ENCODE measurements around the gene C16orf74. TPM values are rescaled to one million over a fixed set of nuclear protein-coding genes. Genes with fewer than 3 reads are reported as not detected.

C16orf74 gene
- total RNA-seq, 1 donor from 2014 or later = 4.7 TPM

GRCh38 chr16:85706449-85707034, 44.4 kb downstream of the C16orf74 start:
- Histone ChIP-seq H4K20me1 (ENCODE audit: insufficient read depth, low read length) (no peaks in the 10 kb centered on the region), H3K36me3 (ENCODE audit: insufficient read depth, low read length) (no peaks in the 10 kb centered on the region), H3K4me2 (ENCODE audit: low read length) (no peak overlapping the region), H3K9me3 (ENCODE audit: insufficient read depth, low read depth, low read length) (no peaks in the 10 kb centered on the region), H3K79me2 (ENCODE audit: insufficient read depth, low read length) (no peaks in the 10 kb centered on the region), H3K27ac (ENCODE audit: low read depth, low read length) (no peak overlapping the region), H3K27me3 (ENCODE audit: insufficient read depth, low read length) (no peaks in the 10 kb centered on the region), H3K9ac (ENCODE audit: low read length) (no peak overlapping the region), H3K4me1 (ENCODE audit: insufficient read depth, low read length) (no peaks in the 10 kb centered on the region), H3K4me3 (ENCODE audit: insufficient read depth, low read depth, low read length) (no peak overlapping the region), H2AFZ (ENCODE audit: low read depth, low read length) (no peak overlapping the region)
- no peak for DNase-seq (ENCODE audit: low read depth)
- peaks cover 2% of the 10 kb centered on the region for H3K36me3 Mint-ChIP-seq (ENCODE audit: low read depth, unreplicated experiment)
- FAIRE-seq = no peak
- no peak for TF ChIP-seq EZH2 (IDR thresholded peaks at IDR 0.05; ENCODE audit: insufficient read depth, low read length)
- no peak for TF ChIP-seq CTCF (IDR thresholded peaks at IDR 0.05; ENCODE audit: insufficient read depth, low read depth, low read length)
- H3K4me1 Mint-ChIP-seq (ENCODE audit: low read depth, unreplicated experiment) = no peaks in the 10 kb centered on the region
- H3K27ac Mint-ChIP-seq (ENCODE audit: unreplicated experiment) = no peak overlapping the region
- peaks cover under 1% of the 10 kb centered on the region for H3K9me3 Mint-ChIP-seq (ENCODE audit: unreplicated experiment)
- H3K4me3 Mint-ChIP-seq (ENCODE audit: unreplicated experiment) = no peak overlapping the region
- peaks cover 10% of the 10 kb centered on the region for H3K27me3 Mint-ChIP-seq (ENCODE audit: low read depth, unreplicated experiment)

GRCh38 chr16:85704900-85705846, 45.7 kb downstream of the C16orf74 start:
- no peak overlapping the region for H3K4me3 ChIP-seq (ENCODE audit: insufficient read depth, low read depth, low read length)
- no peak overlapping the region for H3K4me3 Mint-ChIP-seq (ENCODE audit: unreplicated experiment)
- DNase-seq (ENCODE audit: low read depth) (no peak), FAIRE-seq (no peak)
- H3K27ac ChIP-seq (ENCODE audit: low read depth, low read length) = no peak overlapping the region
- no peaks in the 10 kb centered on the region for H3K79me2 ChIP-seq (ENCODE audit: insufficient read depth, low read length)
- H3K27me3 Mint-ChIP-seq (ENCODE audit: low read depth, unreplicated experiment) = peaks cover 5% of the 10 kb centered on the region
- H2AFZ ChIP-seq (ENCODE audit: low read depth, low read length) = no peak overlapping the region
- no peak overlapping the region for H3K27ac Mint-ChIP-seq (ENCODE audit: unreplicated experiment)
- H3K4me2 ChIP-seq (ENCODE audit: low read length) = no peak overlapping the region
- H3K36me3 Mint-ChIP-seq (ENCODE audit: low read depth, unreplicated experiment) = peaks cover 2% of the 10 kb centered on the region
- no peaks in the 10 kb centered on the region for H3K27me3 ChIP-seq (ENCODE audit: insufficient read depth, low read length)
- H3K4me1 Mint-ChIP-seq (ENCODE audit: low read depth, unreplicated experiment) = no peaks in the 10 kb centered on the region
- H4K20me1 ChIP-seq (ENCODE audit: insufficient read depth, low read length) = no peaks in the 10 kb centered on the region
- H3K9me3 ChIP-seq (ENCODE audit: insufficient read depth, low read depth, low read length) = no peaks in the 10 kb centered on the region
- no peak overlapping the region for H3K9ac ChIP-seq (ENCODE audit: low read length)
- no peaks in the 10 kb centered on the region for H3K9me3 Mint-ChIP-seq (ENCODE audit: unreplicated experiment)
- H3K36me3 ChIP-seq (ENCODE audit: insufficient read depth, low read length) = no peaks in the 10 kb centered on the region
- TF ChIP-seq EZH2 (IDR thresholded peaks at IDR 0.05; ENCODE audit: insufficient read depth, low read length) (no peak), CTCF (IDR thresholded peaks at IDR 0.05; ENCODE audit: insufficient read depth, low read depth, low read length) (no peak)
- H3K4me1 ChIP-seq (ENCODE audit: insufficient read depth, low read length) = no peaks in the 10 kb centered on the region
